AML-193 (cell line): ENCODE results near the gene VMO1.

Experiments used
- DNase-seq, 2 experiments: peaks; one replicate each; lab custom pipeline; 2025; lab: John Stamatoyannopoulos, UW

VMO1 gene

GRCh38 chr17:4764595-4764994 is 21.6 kb downstream of the VMO1 start:
- peak; percentile 27 to 47 for DNase-seq

- DNase-seq: no peak
These were observed 26.4 kb downstream of the VMO1 start for GRCh38 chr17:4759776-4760236.

- no peak for DNase-seq
These were observed 32.8 kb downstream of the VMO1 start for GRCh38 chr17:4753392-4753791.

GRCh38 chr17:4751932-4752331 is 34.2 kb downstream of the VMO1 start:
- DNase-seq: no peak

GRCh38 chr17:4750606-4751005 is 35.6 kb downstream of the VMO1 start:
- no peak for DNase-seq

GRCh38 chr17:4748686-4749085 is 37.5 kb downstream of the VMO1 start:
- DNase-seq: no peak

- DNase-seq: no peak
These were observed 38.3 kb downstream of the VMO1 start for GRCh38 chr17:4747847-4748246.

GRCh38 chr17:4744999-4745969 is 40.9 kb downstream of the VMO1 start:
- DNase-seq: no peak

- DNase-seq: no peak
These were observed 42.3 kb downstream of the VMO1 start for GRCh38 chr17:4743898-4744297.

- DNase-seq: no peak
These were observed 42.9 kb downstream of the VMO1 start for GRCh38 chr17:4743216-4743615.

GRCh38 chr17:4742629-4743028 is 43.5 kb downstream of the VMO1 start:
- DNase-seq: no peak

- no peak for DNase-seq
These were observed 44.0 kb downstream of the VMO1 start for GRCh38 chr17:4742133-4742532.

- no peak for DNase-seq
These were observed 44.6 kb downstream of the VMO1 start for GRCh38 chr17:4741544-4741943.

- no peak for DNase-seq
These were observed 45.6 kb downstream of the VMO1 start for GRCh38 chr17:4740584-4740983.

- no peak for DNase-seq
These were observed 46.2 kb downstream of the VMO1 start for GRCh38 chr17:4740025-4740351.

- DNase-seq: no peak
These were observed 46.8 kb downstream of the VMO1 start, which contains the start of the genes CXCL16 and ZMYND15 for GRCh38 chr17:4739122-4740024. Gene CXCL16, minus strand, starts transcription at chr17:4739928. Its CDS starts 589 bp downstream, at chr17:4739339. Gene ZMYND15, plus strand, starts transcription at chr17:4739833. Its CDS starts 716 bp downstream, at chr17:4740549.

- no peak for DNase-seq
These were observed 47.7 kb downstream of the VMO1 start for GRCh38 chr17:4738136-4739121.

GRCh38 chr17:4735876-4736651 is 50.1 kb downstream of the VMO1 start:
- peak; percentile 30 to 50 for DNase-seq
